Sigmoid colon (tissue), 4 donors: ENCODE results near the gene UGCG.

Source experiments
- EP300 ChIP-seq, 4 donors: sonication (generic); formaldehyde crosslinking; IDR thresholded peaks; one replicate each; pipeline ENCODE4 v1.6.1; 2017; ENCODE audit warnings: antibody characterized with exemption in 4 of 4
- POLR2A ChIP-seq, 2 donors: fragments of 450-650 bp; IDR thresholded peaks; one replicate each; pipeline ENCODE4 v1.6.1; 2016; ENCODE audit warnings: antibody characterized with exemption in 2 of 2, mild to moderate bottlenecking in 2 of 2, moderate library complexity in 2 of 2
- TF ChIP-seq, protein P1 (sequence below), 4 experiments: fragments of 450-650 bp in 3 of 4; fragments of 200-600 bp in 1 of 4; IDR thresholded peaks; one replicate each; pipeline ENCODE4 v1.5.1; 2016 to 2019; ENCODE audit warnings: antibody characterized with exemption in 4 of 4, mild to moderate bottlenecking in 3 of 4, moderate library complexity in 2 of 4

DNA sequence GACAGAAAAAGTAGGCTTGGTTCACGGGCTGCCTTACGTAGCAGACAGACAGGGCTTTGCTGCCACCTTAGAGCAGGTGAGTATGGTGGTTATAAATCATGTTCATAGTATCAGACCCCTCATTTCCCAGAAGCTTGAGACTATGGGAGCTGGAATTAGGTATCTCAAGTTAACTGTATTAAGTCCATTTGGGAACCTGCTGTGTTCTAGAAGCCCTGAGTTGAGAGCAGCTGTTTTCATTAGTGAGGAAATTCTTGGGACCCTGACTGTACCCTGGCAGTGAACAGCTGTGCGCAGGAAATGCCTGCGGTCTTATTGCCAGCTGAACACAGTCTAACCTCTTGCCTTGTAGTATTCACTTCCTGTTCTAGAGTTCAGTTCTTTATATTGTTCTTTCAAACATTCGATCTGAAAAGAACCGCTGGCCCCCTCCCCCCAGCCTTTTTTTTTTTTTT is 29.8 kb downstream of the UGCG start:
- TF ChIP-seq, protein P1, sequence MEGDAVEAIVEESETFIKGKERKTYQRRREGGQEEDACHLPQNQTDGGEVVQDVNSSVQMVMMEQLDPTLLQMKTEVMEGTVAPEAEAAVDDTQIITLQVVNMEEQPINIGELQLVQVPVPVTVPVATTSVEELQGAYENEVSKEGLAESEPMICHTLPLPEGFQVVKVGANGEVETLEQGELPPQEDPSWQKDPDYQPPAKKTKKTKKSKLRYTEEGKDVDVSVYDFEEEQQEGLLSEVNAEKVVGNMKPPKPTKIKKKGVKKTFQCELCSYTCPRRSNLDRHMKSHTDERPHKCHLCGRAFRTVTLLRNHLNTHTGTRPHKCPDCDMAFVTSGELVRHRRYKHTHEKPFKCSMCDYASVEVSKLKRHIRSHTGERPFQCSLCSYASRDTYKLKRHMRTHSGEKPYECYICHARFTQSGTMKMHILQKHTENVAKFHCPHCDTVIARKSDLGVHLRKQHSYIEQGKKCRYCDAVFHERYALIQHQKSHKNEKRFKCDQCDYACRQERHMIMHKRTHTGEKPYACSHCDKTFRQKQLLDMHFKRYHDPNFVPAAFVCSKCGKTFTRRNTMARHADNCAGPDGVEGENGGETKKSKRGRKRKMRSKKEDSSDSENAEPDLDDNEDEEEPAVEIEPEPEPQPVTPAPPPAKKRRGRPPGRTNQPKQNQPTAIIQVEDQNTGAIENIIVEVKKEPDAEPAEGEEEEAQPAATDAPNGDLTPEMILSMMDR (IDR thresholded peaks at IDR 0.05), result no peak
- no peak for TF ChIP-seq POLR2A (IDR thresholded peaks at IDR 0.05)
- TF ChIP-seq EP300 (IDR thresholded peaks at IDR 0.05), result no peak
